LHCN-M2 (cell line): ENCODE data around the gene SLC7A8. TPM values are rescaled to one million over a fixed set of nuclear protein-coding genes. Genes with fewer than 3 reads are reported as not detected.
"Not testable (repeated sequence)": the region's sequence is repeated elsewhere in the genome, so short reads cannot be mapped to it uniquely, and the experiment has no call there.

ENCODE experiments used
- DNase-seq: peaks from one replicate; pipeline ENCODE4 v3.0.0-alpha.2; 2012; ENCODE audit warnings: low read depth
- total RNA-seq: library from RNA; depleted of rRNA; stranded (reverse); fragments of >200 nt; gene quantifications from 2 replicates; pipeline ENCODE4 v1.2.3, GENCODE V29; 2014

SLC7A8 gene
- total RNA-seq, 1 experiment from 2014 or later: 2.4 TPM

GRCh38 chr14:23114669-23115038 lies 68.8 kb downstream of the SLC7A8 start:
- no peak for DNase-seq

- no peak for DNase-seq
Observed at GRCh38 chr14:23114120-23114458, 69.4 kb downstream of the SLC7A8 start.

- peak; percentile 66 for DNase-seq
Observed at GRCh38 chr14:23113431-23114119, 69.9 kb downstream of the SLC7A8 start.

- no peak for DNase-seq
Observed at GRCh38 chr14:23112359-23113178, 70.9 kb downstream of the SLC7A8 start.

DNA sequence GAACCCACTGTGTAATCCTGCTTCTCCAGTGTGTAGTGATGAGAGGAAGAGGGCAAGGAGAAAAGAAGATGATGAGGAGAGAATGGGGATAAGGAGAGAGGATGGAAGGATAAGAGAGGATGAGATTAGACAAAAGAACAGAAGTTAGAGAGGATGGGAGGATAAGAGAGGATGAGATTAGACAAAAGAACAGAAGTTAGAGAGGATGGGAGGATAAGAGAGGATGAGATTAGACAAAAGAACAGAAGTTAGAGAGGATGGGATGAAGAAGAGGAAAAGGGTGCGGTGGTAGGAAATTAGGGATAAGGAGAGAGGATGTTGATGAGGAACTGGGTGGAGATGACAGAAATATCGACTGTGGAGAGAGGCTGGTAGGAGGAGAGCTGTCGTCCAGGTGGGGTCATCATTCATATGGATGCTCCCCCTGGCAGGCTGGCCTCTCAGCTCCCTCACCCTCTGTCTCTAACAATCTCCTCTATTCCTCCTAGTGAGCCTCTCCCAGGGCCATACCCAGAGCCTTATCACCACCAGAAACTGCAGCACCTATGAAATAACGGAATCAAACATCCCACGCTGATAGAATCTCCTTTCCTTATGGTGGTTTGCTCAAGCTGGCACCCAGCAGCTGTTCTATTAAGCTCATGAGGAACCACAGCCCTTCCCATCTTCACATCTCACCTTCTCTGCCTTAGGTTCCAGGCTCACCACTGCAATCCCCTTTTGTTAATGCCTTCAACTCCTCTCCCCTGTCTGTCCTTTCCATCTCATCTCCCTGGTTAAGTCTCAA lies 72.7 kb downstream of the SLC7A8 start:
- no peak for DNase-seq

DNA sequence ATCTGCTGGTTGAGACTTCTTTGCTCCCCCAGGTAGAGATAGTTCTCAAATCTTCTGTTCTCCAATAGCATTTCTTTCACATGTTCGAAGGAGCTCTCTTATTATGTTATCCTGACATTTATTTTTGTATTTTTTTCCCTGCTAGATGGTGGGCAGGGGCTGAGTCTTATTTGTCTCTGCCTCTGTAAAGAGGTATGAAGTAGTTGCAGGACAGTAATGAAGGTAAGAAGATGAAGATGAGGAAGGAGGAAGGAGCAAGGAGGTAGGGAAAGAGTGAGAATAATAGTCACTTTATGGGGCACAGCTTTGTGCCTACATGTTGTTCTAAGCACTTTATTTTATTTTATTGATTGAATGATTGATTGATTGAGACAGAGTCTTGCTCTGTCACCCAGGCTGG lies 73.7 kb downstream of the SLC7A8 start:
- no peak for DNase-seq

GRCh38 chr14:23108169-23108568 lies 75.3 kb downstream of the SLC7A8 start:
- DNase-seq: not testable (repeated sequence)

- not testable (repeated sequence) for DNase-seq
Observed at GRCh38 chr14:23107620-23108019, 75.8 kb downstream of the SLC7A8 start.

- DNase-seq: no peak
Observed at GRCh38 chr14:23106747-23107045, 76.8 kb downstream of the SLC7A8 start.

DNA sequence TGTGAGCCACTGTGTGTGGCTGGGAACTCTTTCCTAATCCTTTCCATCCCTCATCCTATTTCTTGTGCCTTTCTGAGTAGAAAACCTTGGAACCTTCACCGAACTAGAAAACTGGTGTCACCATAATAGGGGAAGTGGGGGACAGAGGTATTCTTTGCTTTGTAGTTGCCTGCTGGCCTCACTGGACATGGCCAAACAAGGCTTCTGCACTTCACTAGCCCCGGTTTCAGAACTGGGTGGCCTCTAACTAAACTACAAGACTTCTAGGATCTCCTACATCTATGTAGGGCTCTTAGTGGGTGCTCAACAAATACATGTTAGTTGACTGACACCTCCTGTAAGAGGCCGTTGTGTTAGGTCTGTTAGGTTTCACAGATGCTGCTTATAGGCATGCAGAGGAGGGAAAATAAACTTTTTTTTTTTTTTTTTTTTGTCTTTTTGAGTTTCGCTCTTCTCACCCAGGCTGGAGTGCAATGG lies 78.1 kb downstream of the SLC7A8 start:
- DNase-seq: no peak

GRCh38 chr14:23104591-23105347 lies 78.7 kb downstream of the SLC7A8 start, which contains the start of gene CIROP:
Gene CIROP (minus strand): TSS chr14:23104989. CDS start chr14:23104920, 69 bp downstream.
- no peak for DNase-seq

DNA sequence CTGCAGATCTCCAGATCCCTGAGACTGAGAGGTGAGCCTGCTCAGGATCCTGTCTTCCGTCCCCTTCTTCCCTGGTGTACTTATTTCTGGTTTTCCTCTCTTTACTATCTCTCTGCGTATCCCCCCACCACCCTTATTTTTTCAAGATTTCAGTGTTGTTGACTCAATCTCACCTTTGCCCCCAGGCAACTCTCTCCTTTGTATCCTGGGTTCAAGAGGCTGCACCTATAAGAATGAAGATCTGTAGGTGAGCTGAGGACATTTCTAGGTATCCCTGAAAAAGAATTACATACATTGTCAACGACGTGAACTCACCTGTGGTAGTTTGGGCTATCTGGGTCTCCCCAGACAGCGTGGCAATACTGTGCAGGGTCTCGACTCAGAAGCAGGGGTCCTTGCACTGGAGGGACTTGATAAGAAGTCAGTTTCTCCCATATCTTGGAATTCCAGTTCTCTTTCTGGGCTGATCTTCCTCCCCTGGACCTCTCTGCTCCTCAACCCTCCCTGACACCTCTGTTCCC lies 79.3 kb downstream of the SLC7A8 start:
- no peak for DNase-seq

GRCh38 chr14:23103581-23103980 lies 79.9 kb downstream of the SLC7A8 start:
- no peak for DNase-seq

GRCh38 chr14:23102801-23103200 lies 80.7 kb downstream of the SLC7A8 start:
- no peak for DNase-seq

GRCh38 chr14:23101986-23102625 lies 81.4 kb downstream of the SLC7A8 start:
- DNase-seq: no peak

DNA sequence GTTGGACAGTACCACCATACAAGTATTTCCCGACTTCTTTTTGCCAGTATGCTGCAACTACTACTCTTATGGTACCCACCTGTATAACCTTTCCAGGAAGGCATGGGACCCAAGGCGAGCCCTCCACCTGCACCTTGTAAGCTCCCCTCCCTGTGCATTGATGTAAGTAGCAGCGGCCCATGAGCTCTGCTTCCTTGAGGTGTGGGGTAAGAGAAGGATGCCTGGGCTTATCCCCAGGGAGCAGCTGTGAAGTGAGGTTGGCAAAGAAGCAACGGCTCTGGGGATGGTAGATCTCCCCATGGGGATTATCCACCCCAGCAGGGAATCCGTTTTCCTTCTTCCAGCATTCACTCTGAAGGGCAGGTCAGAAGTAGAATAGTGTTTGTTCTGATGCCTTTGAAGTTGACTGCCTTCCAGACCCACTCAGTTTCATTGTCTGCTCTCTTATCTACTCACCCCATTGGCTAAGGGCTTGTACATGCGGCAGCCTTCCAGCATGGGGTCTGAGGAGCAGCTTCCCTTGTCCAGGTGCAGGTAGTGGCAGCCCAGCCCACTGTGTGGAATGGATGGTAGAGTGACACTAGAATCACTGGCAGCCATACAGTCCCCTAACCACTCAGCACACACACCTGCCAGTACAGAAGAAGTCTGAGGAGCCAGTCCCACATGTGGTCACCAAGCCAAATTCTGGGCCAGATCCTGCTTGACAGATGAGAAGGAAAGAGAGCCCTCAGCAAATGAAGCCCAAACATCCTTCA lies 82.1 kb downstream of the SLC7A8 start:
- DNase-seq: no peak

DNA sequence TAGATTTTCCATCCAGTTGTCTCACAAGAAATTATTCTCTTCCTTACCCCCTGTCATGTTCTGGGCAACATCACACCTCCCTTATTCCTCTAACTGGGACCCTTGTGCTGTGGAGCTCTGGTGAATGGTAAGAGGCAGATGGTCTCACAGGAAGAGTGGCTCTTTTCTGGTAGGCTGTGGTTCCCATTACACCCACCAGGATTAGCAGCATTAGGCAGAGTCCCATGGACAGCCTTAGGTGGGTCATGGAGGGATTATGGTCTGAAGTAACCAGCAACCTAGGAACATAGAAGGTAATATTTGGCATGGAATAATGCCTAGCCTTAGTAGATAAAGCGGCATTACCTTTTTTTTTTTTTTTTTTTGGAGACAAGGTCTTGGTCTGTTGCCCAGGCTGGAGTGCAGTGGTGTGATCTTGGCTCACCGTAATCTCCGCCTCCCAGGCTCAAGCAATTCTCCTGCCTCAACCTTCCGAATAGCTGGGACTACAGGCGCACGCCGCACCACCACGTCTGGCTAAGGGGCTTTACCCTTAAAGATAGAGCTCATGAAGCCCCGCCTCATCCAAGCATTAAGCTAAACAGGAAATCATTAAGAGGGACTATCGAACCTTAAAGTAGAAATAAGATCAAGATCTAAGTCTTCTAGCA lies 84.1 kb downstream of the SLC7A8 start:
- DNase-seq: no peak

GRCh38 chr14:23097786-23098185 lies 85.7 kb downstream of the SLC7A8 start:
- no peak for DNase-seq
